Kidney (tissue), 14 donors: ENCODE measurements around the gene PPT2. TPM values are rescaled to one million over a fixed set of nuclear protein-coding genes. Genes with fewer than 3 reads are reported as not detected.

Experiments used
- DNase-seq, 5 donors: peaks; one replicate each; pipeline ENCODE4 v3.0.0-alpha.2; 2013 to 2020
- FAIRE-seq: peaks from 2 replicates; lab custom pipeline; 2012; peaks lifted over from hg19 to GRCh38; lab: Jason Lieb, UNC
- H3K27ac ChIP-seq, 2 donors: one replicate each; pipeline ENCODE4 v1.7.0; 2013; ENCODE audit warnings: low read depth in 2 of 2, low read length in 2 of 2, inconsistent platforms in 1 of 2
- H3K27me3 ChIP-seq: one replicate; pipeline ENCODE4 v1.7.1; 2013; ENCODE audit warnings: low read length, inconsistent platforms; ENCODE audit not compliant: control insufficient read depth, insufficient read depth
- H3K36me3 ChIP-seq, 3 donors: one replicate each; pipeline versions ENCODE4 v1.7.0 to v1.7.1; 2013; ENCODE audit warnings: low read length in 3 of 3, control low read depth in 1 of 3, inconsistent platforms in 1 of 3; ENCODE audit not compliant: insufficient read depth in 3 of 3, control insufficient read depth in 2 of 3
- H3K4me1 ChIP-seq, 3 donors: one replicate each; pipeline versions ENCODE4 v1.7.0 to v1.7.1; 2013; ENCODE audit warnings: low read length in 3 of 3, inconsistent platforms in 1 of 3, low read depth in 1 of 3; ENCODE audit not compliant: control insufficient read depth in 2 of 3, insufficient read depth in 2 of 3
- H3K4me3 ChIP-seq, 3 donors: one replicate each; pipeline versions ENCODE4 v1.7.0 to v1.8.1; 2013; ENCODE audit warnings: low read length in 3 of 3, control low read depth in 1 of 3, inconsistent platforms in 1 of 3
- H3K9ac ChIP-seq, 3 donors: one replicate each; pipeline versions ENCODE4 v1.7.0 to v1.7.1; 2013; ENCODE audit warnings: low read length in 3 of 3, control low read depth in 1 of 3, inconsistent platforms in 1 of 3
- H3K9me3 ChIP-seq, 3 donors: one replicate each; pipeline versions ENCODE4 v1.7.0 to v1.7.1; 2013; ENCODE audit warnings: low read length in 3 of 3, control low read depth in 1 of 3, inconsistent platforms in 1 of 3; ENCODE audit not compliant: control insufficient read depth in 2 of 3, insufficient read depth in 1 of 3
- CTCF ChIP-seq: IDR thresholded peaks from 3 replicates; pipeline ENCODE4 v1.5.1; 2012; ENCODE audit warnings: mild to moderate bottlenecking, moderate library complexity, borderline replicate concordance; ENCODE audit not compliant: insufficient read depth; ENCODE audit errors: extremely low read depth
- intact Hi-C: fragments of 100-400 bp; cut with DNase I; formaldehyde crosslinking; loops from one replicate; pipeline ENCODE4 v1.11.1; 2022
- polyA plus RNA-seq: library from polyadenylated mRNA; stranded (reverse); fragments of 350-450 nt; fragmentation: Illumina TruSeq; extraction: RNeasy Lipid Tissue Mini Kit (QIAGEN cat#74804); gene quantifications from one replicate; pipeline ENCODE4 v1.2.3, GENCODE V29; 2014; ENCODE audit warnings: low read depth, low replicate concordance; ENCODE audit not compliant: insufficient read depth
- total RNA-seq: library from RNA; stranded (reverse); fragmentation: NEBNext Ultra II Directional; extraction: Animal tissue kit (Norgen Biotek cat#: 25700); gene quantifications from one replicate; pipeline ENCODE4 v1.2.1, GENCODE V29; 2021
- donor health status: control.
- donor health status: control.
- donor health status: control.
- donor health status: control.
- donor health status: control.
- donor health status: DM: yes; HTN: yes; CAD: no.
- donor health status: Normal renal cell carcinoma (clear cell type).

The PPT2 gene
- total and polyA plus RNA-seq, 2 donors from 2014 or later, result 20.3 to 23.0 TPM

GRCh38 chr6:32195652-32195901, 41.6 kb downstream of the PPT2 start:
- Histone ChIP-seq H3K4me1 (peaks cover 2 to 26% (median 19%) of the 10 kb centered on the region in 3 donors), H3K27ac (peak overlapping the region; percentile 100), H3K27me3 (no peaks in the 10 kb centered on the region), H3K4me3 (peak overlapping the region in 1 of 3 donors; percentile 95), H3K36me3 (no peaks in the 10 kb centered on the region), H3K9me3 (no peaks in the 10 kb centered on the region), H3K9ac (peak overlapping the region in 1 of 3 donors; percentile 100)
- intact Hi-C loops, result no loop called here
- peak; percentile 94 for FAIRE-seq
- TF ChIP-seq CTCF, result peak; percentile 2
- DNase-seq, result peak; percentile 100

DNA sequence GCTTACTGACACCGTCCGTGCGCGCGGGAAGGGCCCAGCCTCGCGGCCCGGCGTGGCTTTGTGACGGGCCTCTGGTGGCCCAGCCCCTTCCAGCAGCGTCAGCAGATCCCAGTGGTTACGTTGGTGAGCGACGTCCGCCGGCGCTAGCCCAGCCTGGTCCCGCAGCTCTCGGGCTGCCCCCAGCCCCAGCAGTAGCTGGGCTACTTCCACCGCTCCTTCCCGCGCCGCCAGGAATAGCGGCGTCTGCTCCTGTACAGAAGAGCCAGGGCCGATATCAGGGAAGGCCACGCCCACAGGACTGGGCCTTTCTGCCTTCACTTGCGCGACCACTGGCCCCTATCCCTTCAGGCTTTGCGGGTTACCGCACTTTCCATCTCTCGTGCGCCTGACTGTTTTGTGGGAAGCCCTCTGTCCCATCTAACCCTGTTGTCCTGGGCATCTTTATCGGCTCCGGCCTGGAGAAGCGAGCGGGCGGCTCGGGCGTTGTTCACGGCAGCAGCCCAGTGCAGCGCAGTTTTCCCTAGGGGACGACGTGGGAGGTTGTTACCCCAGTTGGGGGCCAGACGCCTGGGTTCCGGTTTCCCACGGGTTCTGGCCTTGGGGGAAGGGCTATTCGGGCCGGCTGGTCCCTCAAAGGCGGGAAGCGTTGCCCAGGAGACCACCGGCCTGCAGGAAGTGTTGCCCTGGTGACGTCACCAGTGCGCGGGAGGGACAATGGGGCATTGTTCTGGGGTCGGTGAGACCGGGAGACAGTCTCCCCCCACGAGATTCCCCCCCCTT, 42.2 kb downstream of the PPT2 start:
- peak overlapping the region; percentile 76 to 97 (median 95) for H3K4me3 ChIP-seq
- intact Hi-C loops, result no loop called here
- no peaks in the 10 kb centered on the region for H3K27me3 ChIP-seq
- H3K4me1 ChIP-seq, result peaks cover 0 to 22% (median 16%) of the 10 kb centered on the region in 3 donors
- H3K9ac ChIP-seq, result peak overlapping the region; percentile 67 to 100 (median 100)
- H3K27ac ChIP-seq, result peak overlapping the region; percentile 100
- TF ChIP-seq CTCF, result no peak
- no peaks in the 10 kb centered on the region for H3K9me3 ChIP-seq
- no peaks in the 10 kb centered on the region for H3K36me3 ChIP-seq
- peak; percentile 95 to 98 (median 97) for DNase-seq
- no peak for FAIRE-seq

- Histone ChIP-seq H3K9me3 (no peaks in the 10 kb centered on the region), H3K4me3 (peak overlapping the region; percentile 76 to 97 (median 95)), H3K9ac (peak overlapping the region; percentile 37 to 100 (median 43)), H3K27me3 (no peaks in the 10 kb centered on the region), H3K4me1 (peaks cover 0 to 16% (median 16%) of the 10 kb centered on the region in 3 donors), H3K27ac (peak overlapping the region; percentile 100), H3K36me3 (no peaks in the 10 kb centered on the region)
- TF ChIP-seq CTCF, result no peak
- FAIRE-seq (no peak), DNase-seq (peak; percentile 32 to 87 (median 52))
- intact Hi-C loops, result no loop called here
Observed at GRCh38 chr6:32196682-32197616, 43.0 kb downstream of the PPT2 start.
